Peyer's patch (tissue), 4 donors: ENCODE data around the gene DHODH.

ENCODE experiments used
- CTCF ChIP-seq, 6 experiments: fragments of 450-650 bp in 4 of 6; fragments of 200-600 bp in 2 of 6; sonication (generic) in 1 of 6; IDR thresholded peaks; one replicate each; pipeline ENCODE4 v1.5.1; 2017 to 2019; ENCODE audit warnings: antibody characterized with exemption in 6 of 6, mild to moderate bottlenecking in 3 of 6, moderate library complexity in 1 of 6
- POLR2A ChIP-seq, 2 donors: fragments of 450-650 bp; IDR thresholded peaks; one replicate each; pipeline ENCODE4 v1.5.1; 2017; ENCODE audit warnings: antibody characterized with exemption in 2 of 2, mild to moderate bottlenecking in 2 of 2, moderate library complexity in 2 of 2

- TF ChIP-seq POLR2A (IDR thresholded peaks at IDR 0.05) (no peak), CTCF (IDR thresholded peaks at IDR 0.05) (no peak)
Observed at GRCh38 chr16:72061564-72061963, 53.0 kb downstream of the DHODH start.
